Astrocyte (in vitro differentiated cells and primary cell): ENCODE results near the gene TMEM203.

ENCODE experiments used
- CTCF ChIP-seq: IDR thresholded peaks from 2 replicates; pipeline ENCODE4 v1.5.1; 2011; ENCODE audit warnings: low read depth, mild to moderate bottlenecking, inconsistent platforms, low read length, moderate library complexity; ENCODE audit not compliant: insufficient read depth
- EZH2 ChIP-seq: IDR thresholded peaks from 2 replicates; pipeline ENCODE4 v1.6.1; 2012; ENCODE audit warnings: mild to moderate bottlenecking, low read length, inconsistent platforms; ENCODE audit not compliant: insufficient read depth

DNA sequence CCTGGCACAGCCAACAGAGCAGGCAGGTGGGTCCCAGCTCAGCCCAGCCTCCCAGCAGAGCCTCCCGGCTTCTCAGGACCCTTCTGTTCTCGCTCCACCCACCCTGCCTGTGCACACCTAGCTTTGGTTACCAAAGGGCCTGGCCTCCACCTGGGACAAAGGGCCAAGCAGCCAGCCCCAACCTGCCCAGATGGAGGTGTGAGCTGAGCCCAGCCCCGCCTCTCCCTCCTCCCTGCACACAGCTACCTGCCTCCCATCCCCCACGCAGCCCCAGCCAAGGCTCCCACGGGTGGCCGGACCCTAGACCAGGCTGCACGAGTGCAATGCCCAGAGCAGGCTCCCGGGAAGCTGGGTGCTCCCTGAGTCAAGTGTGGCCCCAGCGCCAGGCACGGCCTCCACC lies 10.5 kb downstream of the TMEM203 start:
- TF ChIP-seq EZH2 (no peak), CTCF (no peak)
